A549 (cell line): ENCODE data around the gene WDR5B. TPM values are rescaled to one million over a fixed set of nuclear protein-coding genes. Genes with fewer than 3 reads are reported as not detected.
A peak's percentile ranks its signal among the peaks of the same experiment; 100 is the strongest.

ENCODE experiments used
- ATAC-seq, 2 experiments: fragments of 200-7000 bp in 1 of 2; fragments of >200 bp in 1 of 2; cut with Nextera tagmentation in 1 of 2; cut with Tn5 transposase in 1 of 2; 3 replicates each; pipeline versions ENCODE4 v1.8.0 to v1.9.1; 2018 to 2020; ENCODE audit warnings: mild to moderate bottlenecking in 1 of 2, moderate library complexity in 1 of 2
- CTCF ChIA-PET: fragments of 300-600 bp; sonication (Branson Sonifier 250); formaldehyde crosslinking; extraction: SDS; loops from one replicate; lab custom pipeline; 2021; ENCODE audit warnings: antibody characterized with exemption, inconsistent platforms; lab: Yijun Ruan, JAX
- POLR2A ChIA-PET: fragments of 350-600 bp; formaldehyde crosslinking; extraction: SDS; loops from one replicate; lab custom pipeline; 2021; ENCODE audit warnings: antibody characterized with exemption, inconsistent platforms; lab: Yijun Ruan, JAX
- DNase-seq, 2 experiments: peaks; one replicate each; pipeline versions ENCODE4 v3.0.0 to v3.0.0-alpha.2; 2011 to 2016; ENCODE audit warnings: low read depth in 1 of 2, low spot score in 1 of 2
- FAIRE-seq: peaks from 2 replicates; lab custom pipeline; 2011; peaks lifted over from hg19 to GRCh38; lab: Jason Lieb, UNC
- H3K27ac ChIP-seq, 2 experiments: fragments of >200 bp; sonication (Bioruptor Twin); formaldehyde crosslinking; 3 replicates each; pipeline ENCODE4 v1.5.1; 2016 to 2017
- H3K4me1 ChIP-seq: fragments of >200 bp; sonication (Bioruptor Twin); formaldehyde crosslinking; 3 replicates; pipeline ENCODE4 v1.6.1; 2016
- H3K4me2 ChIP-seq: fragments of >200 bp; sonication (Bioruptor Twin); formaldehyde crosslinking; 3 replicates; pipeline ENCODE4 v1.6.1; 2016
- H3K4me3 ChIP-seq: fragments of >200 bp; sonication (Bioruptor Twin); formaldehyde crosslinking; 3 replicates; pipeline ENCODE4 v1.5.1; 2016
- H3K9me3 ChIP-seq: fragments of >200 bp; sonication (Bioruptor Twin); formaldehyde crosslinking; 3 replicates; pipeline ENCODE4 v1.6.1; 2016
- CBX8 ChIP-seq: fragments of 200-600 bp; sonication (generic); IDR thresholded peaks from 2 replicates; pipeline ENCODE4 v1.6.1; 2016
- CEBPB ChIP-seq, 2 experiments: fragments of >200 bp in 1 of 2; sonication (Bioruptor Twin) in 1 of 2; formaldehyde crosslinking in 1 of 2; IDR thresholded peaks; 2 replicates each; pipeline ENCODE4 v1.6.1; 2012 to 2016
- CHD2 ChIP-seq: fragments of 150-350 bp; IDR thresholded peaks from 2 replicates; pipeline ENCODE4 v1.6.1; 2014; ENCODE audit warnings: low read length; ENCODE audit not compliant: partially characterized antibody
- CHD4 ChIP-seq: fragments of 200-600 bp; sonication (generic); IDR thresholded peaks from 2 replicates; pipeline ENCODE4 v1.6.1; 2016; ENCODE audit warnings: antibody characterized with exemption, mild to moderate bottlenecking, borderline replicate concordance
- EHF ChIP-seq: fragments of 250-450 bp; sonication (Bioruptor Pico); IDR thresholded peaks from 2 replicates; pipeline ENCODE4 v1.5.0; 2020; ENCODE audit warnings: mild to moderate bottlenecking
- EHMT2 ChIP-seq: fragments of 200-600 bp; sonication (generic); IDR thresholded peaks from 2 replicates; pipeline ENCODE4 v1.6.1; 2016; ENCODE audit warnings: antibody characterized with exemption, low read depth, mild to moderate bottlenecking, moderate library complexity
- EP300 ChIP-seq, 2 experiments: fragments of >200 bp; sonication (Bioruptor Twin); formaldehyde crosslinking; IDR thresholded peaks; 2 replicates in 1 of 2; 3 replicates in 1 of 2; pipeline ENCODE4 v1.6.1; 2016 to 2017
- ESRRA ChIP-seq: fragments of 150-350 bp; IDR thresholded peaks from 2 replicates; pipeline ENCODE4 v1.6.1; 2014; ENCODE audit warnings: mild to moderate bottlenecking, low read length, borderline replicate concordance
- GATA3 ChIP-seq: IDR thresholded peaks from 2 replicates; pipeline ENCODE4 v1.6.1; 2012; ENCODE audit warnings: borderline replicate concordance
- HDAC2 ChIP-seq: fragments of 200-600 bp; sonication (generic); IDR thresholded peaks from 2 replicates; pipeline ENCODE4 v1.6.1; 2016
- HEYL ChIP-seq: fragments of 250-450 bp; sonication (Bioruptor Pico); IDR thresholded peaks from 2 replicates; pipeline ENCODE4 v1.8.0; 2021; ENCODE audit warnings: mild to moderate bottlenecking, moderate library complexity
- HOXB13 ChIP-seq: fragments of 250-450 bp; sonication (Bioruptor Pico); IDR thresholded peaks from 2 replicates; pipeline ENCODE4 v1.5.0; 2020; ENCODE audit warnings: low read depth, mild to moderate bottlenecking, moderate library complexity
- HOXB5 ChIP-seq: fragments of 250-450 bp; sonication (Bioruptor Pico); IDR thresholded peaks from 2 replicates; pipeline ENCODE4 v1.5.0; 2020; ENCODE audit warnings: mild to moderate bottlenecking, moderate library complexity
- JUN ChIP-seq, 2 experiments: fragments of >200 bp; sonication (Bioruptor Twin); formaldehyde crosslinking; IDR thresholded peaks; 2 replicates in 1 of 2; 3 replicates in 1 of 2; pipeline ENCODE4 v1.6.1; 2016 to 2017
- JUNB ChIP-seq: fragments of >200 bp; sonication (Bioruptor Twin); formaldehyde crosslinking; IDR thresholded peaks from 2 replicates; pipeline ENCODE4 v1.6.1; 2016
- KDM5A ChIP-seq: fragments of 200-600 bp; sonication (generic); IDR thresholded peaks from 2 replicates; pipeline ENCODE4 v1.6.1; 2016; ENCODE audit warnings: antibody characterized with exemption, mild to moderate bottlenecking
- MAZ ChIP-seq: fragments of 150-350 bp; IDR thresholded peaks from 2 replicates; pipeline ENCODE4 v1.6.1; 2014; ENCODE audit warnings: antibody characterized with exemption, low read depth, low read length, borderline replicate concordance
- NFE2L2 ChIP-seq: fragments of 150-350 bp; conservative IDR thresholded peaks from 2 replicates; pipeline ENCODE4 v1.6.1; 2014; ENCODE audit warnings: low read length
- NPAS2 ChIP-seq: fragments of 250-450 bp; sonication (Bioruptor Pico); IDR thresholded peaks from 2 replicates; pipeline ENCODE4 v1.8.0; 2022; ENCODE audit warnings: mild to moderate bottlenecking, moderate library complexity, borderline replicate concordance
- PHF8 ChIP-seq: fragments of 200-600 bp; sonication (generic); IDR thresholded peaks from 2 replicates; pipeline ENCODE4 v1.6.1; 2016; ENCODE audit warnings: low read depth, mild to moderate bottlenecking, antibody characterized with exemption, moderate library complexity, borderline replicate concordance
- POLR2AphosphoS2 ChIP-seq: conservative IDR thresholded peaks from 2 replicates; pipeline ENCODE4 v1.6.1; 2012; ENCODE audit warnings: low read length, improper control_type of control experiment, inconsistent platforms
- RAD21 ChIP-seq, 2 experiments: fragments of >200 bp in 1 of 2; sonication (Bioruptor Twin) in 1 of 2; formaldehyde crosslinking in 1 of 2; IDR thresholded peaks in 1 of 2; conservative IDR thresholded peaks in 1 of 2; 2 replicates in 1 of 2; 3 replicates in 1 of 2; pipeline ENCODE4 v1.6.1; 2012 to 2018; ENCODE audit warnings: inconsistent platforms in 1 of 2
- RCOR1 ChIP-seq: fragments of 150-350 bp; IDR thresholded peaks from 2 replicates; pipeline ENCODE4 v1.6.1; 2014; ENCODE audit warnings: antibody characterized with exemption, low read length, low read depth
- RFX5 ChIP-seq: fragments of 450-650 bp; IDR thresholded peaks from 2 replicates; pipeline ENCODE4 v1.7.1; 2014; ENCODE audit warnings: antibody characterized with exemption, mild to moderate bottlenecking, moderate library complexity
- RNF2 ChIP-seq: fragments of 200-600 bp; sonication (generic); IDR thresholded peaks from 2 replicates; pipeline ENCODE4 v1.6.1; 2016; ENCODE audit warnings: low read depth, mild to moderate bottlenecking, antibody characterized with exemption, moderate library complexity, borderline replicate concordance
- SREBF2 ChIP-seq: fragments of 450-650 bp; IDR thresholded peaks from 2 replicates; pipeline ENCODE4 v1.6.1; 2014; ENCODE audit warnings: mild to moderate bottlenecking, moderate library complexity
- TFCP2L1 ChIP-seq: fragments of 250-450 bp; sonication (Bioruptor Pico); IDR thresholded peaks from 2 replicates; pipeline ENCODE4 v1.5.0; 2021; ENCODE audit warnings: mild to moderate bottlenecking
- ZC3H11A ChIP-seq: fragments of 450-650 bp; IDR thresholded peaks from 2 replicates; pipeline ENCODE4 v1.6.1; 2014; ENCODE audit warnings: antibody characterized with exemption, mild to moderate bottlenecking
- ZNF302 ChIP-seq: fragments of 250-450 bp; sonication (Bioruptor Pico); IDR thresholded peaks from 2 replicates; pipeline ENCODE4 v1.9.0; 2021; ENCODE audit warnings: inconsistent platforms, mild to moderate bottlenecking, moderate library complexity
- WGBS: methylation state at CpG from one replicate; pipeline ENCODE4 v1.1.6; 2017; ENCODE audit errors: missing lambda C conversion rate; 5-methylcytosine and 5-hydroxymethylcytosine counted together
- polyA minus RNA-seq: library from RNA; depleted of rRNA, polyadenylated mRNA; stranded (reverse); fragments of >200 nt; gene quantifications from 2 replicates; pipeline ENCODE4 v1.2.3, GENCODE V29; 2011; rRNA and poly(A)+ RNA removed
- polyA plus RNA-seq, 4 experiments: library from polyadenylated mRNA; depleted of rRNA in 3 of 4; stranded (reverse); fragments of >200 nt; fragmentation: RNase III in 1 of 4; extraction: RNeasy Plus Mini Kit Qiagen cat#74134 plus additional on column Dnase treatment in 1 of 4; gene quantifications; 2 replicates in 3 of 4; 3 replicates in 1 of 4; pipeline ENCODE4 v1.2.3, GENCODE V29; 2011 to 2017
- TF ChIP-seq, protein P1 (sequence below): fragments of >200 bp; sonication (Bioruptor Twin); formaldehyde crosslinking; IDR thresholded peaks from 3 replicates; pipeline ENCODE4 v1.5.1; 2016
- TF ChIP-seq, protein P2 (sequence below): fragments of 450-650 bp; IDR thresholded peaks from 2 replicates; pipeline ENCODE4 v1.6.1; 2014; ENCODE audit warnings: antibody characterized with exemption
- TF ChIP-seq, protein P3 (sequence below): fragments of 150-350 bp; IDR thresholded peaks from 2 replicates; pipeline ENCODE4 v1.6.1; 2014; ENCODE audit warnings: low read depth, mild to moderate bottlenecking, low read length
- TF ChIP-seq, protein P4 (sequence below): IDR thresholded peaks from 2 replicates; pipeline ENCODE4 v1.6.1; 2012; ENCODE audit warnings: low read depth, borderline replicate concordance
- TF ChIP-seq, protein P5 (sequence below): fragments of >200 bp; sonication (Bioruptor Twin); formaldehyde crosslinking; IDR thresholded peaks from 2 replicates; pipeline ENCODE4 v1.6.1; 2016

WDR5B gene
- polyA plus RNA-seq (2011; rRNA removed) (9.0 and 10.2 TPM in 2 replicates), polyA plus RNA-seq (2017; fragmentation: RNase III; extraction: RNeasy Plus Mini Kit Qiagen cat#74134 plus additional on column Dnase treatment) (5.1 to 5.9 TPM (median 5.9 TPM) in 3 replicates), polyA minus RNA-seq (4.1 and 4.6 TPM in 2 replicates)
- polyA plus RNA-seq (2012; cell fraction: cytosol; rRNA removed), result 1.4 and 1.8 TPM in 2 replicates
- 0.62 and 1.1 TPM in 2 replicates for polyA plus RNA-seq (2012; cell fraction: nucleus; rRNA removed)

DNA sequence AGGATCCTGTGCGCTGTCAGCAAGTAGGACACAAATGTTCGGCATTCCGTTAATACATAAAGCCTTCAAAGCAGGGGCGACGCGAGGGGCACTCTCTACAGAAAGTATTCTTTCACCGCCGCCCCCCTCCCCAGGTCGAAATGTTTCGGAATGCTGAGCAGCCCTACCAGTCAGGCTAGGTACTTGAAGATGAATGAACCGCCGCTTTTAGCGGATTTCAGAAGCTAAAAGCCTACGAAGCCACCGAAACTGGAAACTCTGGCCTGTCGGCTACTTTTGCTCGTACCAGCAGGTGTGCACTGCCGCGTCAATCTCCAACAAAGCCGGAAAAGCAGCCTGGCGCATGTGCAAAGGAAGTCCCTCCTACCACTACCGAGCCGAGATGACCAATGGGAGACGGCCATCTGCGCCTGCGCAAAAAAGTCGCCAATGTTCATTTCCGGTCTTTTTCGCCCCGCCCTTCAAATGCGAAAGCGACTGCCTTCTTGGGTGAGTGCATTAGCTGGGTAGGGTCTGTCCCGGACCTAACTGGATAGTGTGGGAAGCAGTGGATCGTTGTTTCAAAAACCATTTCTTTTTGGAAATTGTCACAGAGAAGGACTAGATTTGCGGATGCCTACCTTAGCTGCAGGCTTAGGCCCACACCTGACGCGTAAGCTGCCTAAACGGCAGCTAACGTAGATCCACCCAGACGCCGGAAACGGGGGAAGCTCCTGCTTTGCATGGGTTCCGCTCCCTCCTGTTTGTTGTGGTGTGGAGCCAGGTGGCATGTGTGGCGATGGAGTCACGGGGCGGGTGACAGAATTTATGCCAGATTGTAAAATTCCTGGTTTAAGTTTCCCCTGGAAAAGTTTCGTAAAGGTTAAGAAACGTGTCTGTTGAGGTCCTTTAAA lies at the start of gene WDR5B:
Gene WDR5B, minus strand, starts transcription at position 301 of the 893 bp plus-strand sequence. CDS start 534 bp downstream, outside the sequence.
- peak; percentile 95 to 98 for ATAC-seq
- ChIA-PET POLR2A (interaction anchor here (0.7 to 2.7 kb wide), 18 partner anchors 8 to 651 kb away, joined by 3 to 26 read pairs (median 4); partner anchors contain the start of genes FAM162A, HSPBAP1, KPNA1 and MIX23), CTCF (interaction anchor here (1.1 to 2.3 kb wide), 4 partner anchors 19 to 263 kb away, joined by 3 to 9 read pairs (median 6); no protein-coding TSS in a partner anchor)
- WGBS, result 1% methylated on average over 48 of the region's 48 CpGs
- H3K4me3 ChIP-seq, result peak within 1 kb of the TSS; percentile 74
- H3K4me1 ChIP-seq, result peaks cover 16% of the 10 kb centered on the region
- no peaks in the 10 kb centered on the region for H3K9me3 ChIP-seq
- peak; percentile 98 for DNase-seq
- peak; percentile 83 for FAIRE-seq
- H3K27ac ChIP-seq, result peak within 1 kb of the TSS; percentile 87 to 90
- peak within 1 kb of the TSS; percentile 95 for H3K4me2 ChIP-seq
- TF ChIP-seq HDAC2 (no peak), ZNF302 (CRISPR knock-in tag) (no peak), CBX8 (no peak), EHMT2 (no peak), MAZ (no peak), HOXB13 (CRISPR knock-in tag) (no peak), TFCP2L1 (CRISPR knock-in tag) (peak; percentile 67; the same call in 1 of the 2 replicates), RNF2 (no peak), EHF (CRISPR knock-in tag) (no peak), HEYL (CRISPR knock-in tag) (no peak), CEBPB (IDR thresholded peaks at IDR 0.05) (no peak), CHD2 (no peak), NPAS2 (no peak), RFX5 (no peak), JUN (IDR thresholded peaks at IDR 0.05) (peak; percentile 95 to 97), POLR2AphosphoS2 (no peak), GATA3 (peak; percentile 8; the same call in 1 of the 2 replicates), CHD4 (no peak), ESRRA (no peak), JUNB (no peak), RCOR1 (no peak), PHF8 (peak; percentile 79; the same call in 1 of the 2 replicates), EP300 (IDR thresholded peaks at IDR 0.05) (no peak), SREBF2 (no peak), NFE2L2 (no peak), HOXB5 (CRISPR knock-in tag) (no peak), KDM5A (0 out of 2 replicates have a peak, but pooled peaks have one; percentile 30), RAD21 (conservative IDR thresholded peaks at IDR 0.05 in 1 of 2, IDR thresholded peaks at IDR 0.05 in 1 of 2) (0 out of 5 replicates have a peak, but pooled peaks of 1 of the 2 experiments have one; percentile 1), ZC3H11A (no peak)
- TF ChIP-seq, protein P1, sequence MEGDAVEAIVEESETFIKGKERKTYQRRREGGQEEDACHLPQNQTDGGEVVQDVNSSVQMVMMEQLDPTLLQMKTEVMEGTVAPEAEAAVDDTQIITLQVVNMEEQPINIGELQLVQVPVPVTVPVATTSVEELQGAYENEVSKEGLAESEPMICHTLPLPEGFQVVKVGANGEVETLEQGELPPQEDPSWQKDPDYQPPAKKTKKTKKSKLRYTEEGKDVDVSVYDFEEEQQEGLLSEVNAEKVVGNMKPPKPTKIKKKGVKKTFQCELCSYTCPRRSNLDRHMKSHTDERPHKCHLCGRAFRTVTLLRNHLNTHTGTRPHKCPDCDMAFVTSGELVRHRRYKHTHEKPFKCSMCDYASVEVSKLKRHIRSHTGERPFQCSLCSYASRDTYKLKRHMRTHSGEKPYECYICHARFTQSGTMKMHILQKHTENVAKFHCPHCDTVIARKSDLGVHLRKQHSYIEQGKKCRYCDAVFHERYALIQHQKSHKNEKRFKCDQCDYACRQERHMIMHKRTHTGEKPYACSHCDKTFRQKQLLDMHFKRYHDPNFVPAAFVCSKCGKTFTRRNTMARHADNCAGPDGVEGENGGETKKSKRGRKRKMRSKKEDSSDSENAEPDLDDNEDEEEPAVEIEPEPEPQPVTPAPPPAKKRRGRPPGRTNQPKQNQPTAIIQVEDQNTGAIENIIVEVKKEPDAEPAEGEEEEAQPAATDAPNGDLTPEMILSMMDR, result no peak
- TF ChIP-seq, protein P2, sequence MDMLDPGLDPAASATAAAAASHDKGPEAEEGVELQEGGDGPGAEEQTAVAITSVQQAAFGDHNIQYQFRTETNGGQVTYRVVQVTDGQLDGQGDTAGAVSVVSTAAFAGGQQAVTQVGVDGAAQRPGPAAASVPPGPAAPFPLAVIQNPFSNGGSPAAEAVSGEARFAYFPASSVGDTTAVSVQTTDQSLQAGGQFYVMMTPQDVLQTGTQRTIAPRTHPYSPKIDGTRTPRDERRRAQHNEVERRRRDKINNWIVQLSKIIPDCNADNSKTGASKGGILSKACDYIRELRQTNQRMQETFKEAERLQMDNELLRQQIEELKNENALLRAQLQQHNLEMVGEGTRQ, result no peak
- TF ChIP-seq, protein P3, sequence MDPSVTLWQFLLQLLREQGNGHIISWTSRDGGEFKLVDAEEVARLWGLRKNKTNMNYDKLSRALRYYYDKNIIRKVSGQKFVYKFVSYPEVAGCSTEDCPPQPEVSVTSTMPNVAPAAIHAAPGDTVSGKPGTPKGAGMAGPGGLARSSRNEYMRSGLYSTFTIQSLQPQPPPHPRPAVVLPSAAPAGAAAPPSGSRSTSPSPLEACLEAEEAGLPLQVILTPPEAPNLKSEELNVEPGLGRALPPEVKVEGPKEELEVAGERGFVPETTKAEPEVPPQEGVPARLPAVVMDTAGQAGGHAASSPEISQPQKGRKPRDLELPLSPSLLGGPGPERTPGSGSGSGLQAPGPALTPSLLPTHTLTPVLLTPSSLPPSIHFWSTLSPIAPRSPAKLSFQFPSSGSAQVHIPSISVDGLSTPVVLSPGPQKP, result no peak
- TF ChIP-seq, protein P4, sequence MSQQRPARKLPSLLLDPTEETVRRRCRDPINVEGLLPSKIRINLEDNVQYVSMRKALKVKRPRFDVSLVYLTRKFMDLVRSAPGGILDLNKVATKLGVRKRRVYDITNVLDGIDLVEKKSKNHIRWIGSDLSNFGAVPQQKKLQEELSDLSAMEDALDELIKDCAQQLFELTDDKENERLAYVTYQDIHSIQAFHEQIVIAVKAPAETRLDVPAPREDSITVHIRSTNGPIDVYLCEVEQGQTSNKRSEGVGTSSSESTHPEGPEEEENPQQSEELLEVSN, result no peak; the same call in 1 of the 2 replicates
- TF ChIP-seq, protein P5, sequence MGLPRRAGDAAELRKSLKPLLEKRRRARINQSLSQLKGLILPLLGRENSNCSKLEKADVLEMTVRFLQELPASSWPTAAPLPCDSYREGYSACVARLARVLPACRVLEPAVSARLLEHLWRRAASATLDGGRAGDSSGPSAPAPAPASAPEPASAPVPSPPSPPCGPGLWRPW, result no peak
